ENCODE data around the gene STT3B. TPM values are rescaled to one million over a fixed set of nuclear protein-coding genes. Genes with fewer than 3 reads are reported as not detected.

Gene STT3B
- total and polyA plus RNA-seq, 2 of the 4 experiments (the other 2 are of a cell fraction), result 45.5 to 86.4 TPM

DNA sequence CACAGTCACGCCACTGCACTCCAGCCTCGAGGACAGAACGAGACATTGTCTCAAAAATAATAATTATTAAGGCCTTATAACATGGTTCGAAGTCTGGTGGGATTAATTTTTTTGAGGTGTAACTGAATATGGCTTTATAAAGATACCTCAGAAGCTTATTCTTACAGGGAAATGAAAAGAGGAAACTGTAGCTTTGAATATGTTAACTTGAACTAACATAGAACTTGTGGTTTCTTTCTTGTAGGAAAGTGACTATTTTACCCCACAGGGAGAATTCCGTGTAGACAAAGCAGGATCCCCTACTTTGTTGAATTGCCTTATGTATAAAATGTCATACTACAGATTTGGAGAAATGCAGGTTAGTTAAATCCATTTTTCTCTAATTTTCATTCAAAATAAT lies 96.3 kb downstream of the STT3B start:
- Histone ChIP-seq H3K18ac (ENCODE audit: low read depth, low read length) (no peak overlapping the region), H3K4me1 (ENCODE audit: control insufficient read depth, insufficient read depth, low read length) (no peaks in the 10 kb centered on the region), H2BK120ac (ENCODE audit: low read depth, low read length) (no peak overlapping the region), H2AK9ac (replicated peaks; ENCODE audit: low read depth, low read length, poor library complexity) (no peak overlapping the region), H3K27me3 (ENCODE audit: control insufficient read depth, insufficient read depth, low read length) (no peaks in the 10 kb centered on the region), H3K9me1 (ENCODE audit: insufficient read depth, low read length) (peaks cover 3% of the 10 kb centered on the region; the same call in 1 of the 2 replicates), H4K5ac (ENCODE audit: low read depth, low read length) (no peak overlapping the region), H3K9ac (ENCODE audit: low read depth, low read length) (no peak overlapping the region), H3K4me3 (ENCODE audit: insufficient read depth, low read depth, low read length) (no peak overlapping the region), H3K36me3 (ENCODE audit: control insufficient read depth, insufficient read depth, low read length) (peaks cover 9% of the 10 kb centered on the region; the same call in 1 of the 2 replicates), H3K4me2 (ENCODE audit: low read depth, low read length) (no peak overlapping the region), H3K23ac (ENCODE audit: low read depth, low read length) (no peak overlapping the region), H3K4ac (ENCODE audit: low read depth, low read length) (no peak overlapping the region), H2BK20ac (ENCODE audit: low read depth, low read length) (no peak overlapping the region), H2BK15ac (ENCODE audit: low read depth, low read length) (no peak overlapping the region), H3K27ac (ENCODE audit: insufficient read depth, low read length) (no peak overlapping the region), H2AFZ (replicated peaks; ENCODE audit: low read length, poor library complexity) (no peak overlapping the region), H3K56ac (ENCODE audit: extremely low read depth, insufficient read depth, low read length) (no peak overlapping the region), H2AK5ac (ENCODE audit: low read depth, low read length) (no peak overlapping the region), H3K79me1 (ENCODE audit: low read depth in 1 of 2, low read length in 2 of 2) (peaks cover 0 to 3% of the 10 kb centered on the region in 2 experiments; a peak in 1 of 4 replicates), H4K91ac (ENCODE audit: insufficient read depth, low read depth, low read length) (no peak overlapping the region), H4K8ac (ENCODE audit: low read depth in 2 of 2, low read length in 2 of 2) (no peak overlapping the region), H3K14ac (replicated peaks; ENCODE audit: low read depth, low read length) (no peak overlapping the region), H4K20me1 (ENCODE audit: insufficient read depth, low read length) (no peaks in the 10 kb centered on the region), H2BK5ac (ENCODE audit: low read depth, low read length, poor library complexity, severe bottlenecking) (no peak overlapping the region), H3K9me3 (ENCODE audit: control insufficient read depth, insufficient read depth, low read length) (no peaks in the 10 kb centered on the region)
- POLR2A ChIA-PET (ENCODE audit: unreplicated experiment), result no interaction called here
- intact Hi-C loops (cut with micrococcal nuclease) (no loop called here), dilution Hi-C loops (cut with HindIII; ENCODE audit: low sequenced_read_pairs, unreplicated experiment) (no loop called here), in situ Hi-C loops (cut with MboI; ENCODE audit: low sequenced_read_pairs) (no loop called here)
- no peak for ATAC-seq (ENCODE audit: low read depth)
- BruUV-seq (replicated peaks), result no TSS peak
- no peak for DNase-seq
- no peak for TF ChIP-seq CTCF (conservative IDR thresholded peaks at IDR 0.05; ENCODE audit: low read depth, low read length)
- no peak for TF ChIP-seq BHLHE40 (IDR thresholded peaks at IDR 0.05; ENCODE audit: low read depth, low read length)
- no peak for TF ChIP-seq CHD1 (IDR thresholded peaks at IDR 0.05; ENCODE audit: low read depth, low read length)
- no peak for TF ChIP-seq NFE2L2 (IDR thresholded peaks at IDR 0.05; ENCODE audit: low read depth, low read length)
- no peak for TF ChIP-seq MXI1 (IDR thresholded peaks at IDR 0.05; ENCODE audit: borderline replicate concordance, low read depth, low read length)
- TF ChIP-seq FOS (IDR thresholded peaks at IDR 0.05; ENCODE audit: low read depth, low read length), result no peak
- no peak for TF ChIP-seq MAZ (IDR thresholded peaks at IDR 0.05; ENCODE audit: borderline replicate concordance, low read depth, low read length)
- no peak for TF ChIP-seq RAD21 (IDR thresholded peaks at IDR 0.05; ENCODE audit: low read length)
- no peak for TF ChIP-seq ELK1 (IDR thresholded peaks at IDR 0.05; ENCODE audit: borderline replicate concordance, low read depth, low read length)
- TF ChIP-seq RFX5 (IDR thresholded peaks at IDR 0.05; ENCODE audit: low read depth, low read length), result no peak
- no peak for TF ChIP-seq MAFK (IDR thresholded peaks at IDR 0.05; ENCODE audit: low read depth, low read length)
- no peak for TF ChIP-seq POLR2A (IDR thresholded peaks at IDR 0.05; ENCODE audit: low read depth, low read length)
- no peak for TF ChIP-seq CEBPB (IDR thresholded peaks at IDR 0.05; ENCODE audit: low read depth, low read length)
- no peak for TF ChIP-seq SMC3 (IDR thresholded peaks at IDR 0.05; ENCODE audit: low read depth, low read length)
- TF ChIP-seq, protein P1, sequence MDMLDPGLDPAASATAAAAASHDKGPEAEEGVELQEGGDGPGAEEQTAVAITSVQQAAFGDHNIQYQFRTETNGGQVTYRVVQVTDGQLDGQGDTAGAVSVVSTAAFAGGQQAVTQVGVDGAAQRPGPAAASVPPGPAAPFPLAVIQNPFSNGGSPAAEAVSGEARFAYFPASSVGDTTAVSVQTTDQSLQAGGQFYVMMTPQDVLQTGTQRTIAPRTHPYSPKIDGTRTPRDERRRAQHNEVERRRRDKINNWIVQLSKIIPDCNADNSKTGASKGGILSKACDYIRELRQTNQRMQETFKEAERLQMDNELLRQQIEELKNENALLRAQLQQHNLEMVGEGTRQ (IDR thresholded peaks at IDR 0.05; ENCODE audit: low read depth, low read length), result no peak
- TF ChIP-seq RCOR1 (IDR thresholded peaks at IDR 0.05; ENCODE audit: insufficient replicate concordance, low read length), result no peak
- no CpG with 5 or more reads among the region's 5 CpGs for WGBS, 2 experiments (ENCODE audit: extremely low coverage in 2 of 2, insufficient read length in 1 of 2)
- CTCF ChIA-PET, result no interaction called here
